Stimulated activated CD4-positive, alpha-beta T cell treated with anti-CD3 and anti-CD28 coated beads, Interleukin-1b, Interleukin-23, amount 100 ng/mL, for 48 hours (primary cell): ENCODE data around the gene SDF2L1.
A peak's percentile ranks its signal among the peaks of the same experiment; 100 is the strongest.
"Not testable (repeated sequence)": the region's sequence is repeated elsewhere in the genome, so short reads cannot be mapped to it uniquely, and the experiment has no call there.

Experiments used
- DNase-seq: peaks from one replicate; pipeline ENCODE4 v3.0.0-alpha.2; 2020

Gene SDF2L1

GRCh38 chr22:21637450-21637849 is 4.7 kb upstream of the SDF2L1 start:
- DNase-seq: not testable (repeated sequence)

DNA sequence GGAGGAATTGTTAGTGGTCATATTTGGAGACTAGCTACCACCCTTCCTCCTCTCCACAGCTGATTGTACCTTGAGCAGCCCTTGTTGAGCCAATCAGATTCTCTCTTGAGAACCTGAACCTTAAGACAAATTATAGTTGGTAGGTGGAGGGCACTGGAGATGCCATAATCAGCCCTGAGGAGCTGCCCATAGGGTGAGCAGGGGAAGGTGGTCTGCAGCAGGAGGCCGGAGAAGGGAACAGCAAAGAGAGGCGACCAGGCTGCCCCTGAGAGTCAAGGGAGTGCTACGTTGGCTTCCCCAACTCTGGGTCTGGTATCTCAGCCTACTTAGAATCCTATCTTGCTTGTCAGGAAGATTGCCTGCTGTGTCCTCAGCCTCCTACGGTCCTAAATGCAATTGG is 2.7 kb upstream of the SDF2L1 start:
- DNase-seq: no peak

- DNase-seq: no peak
Measured at GRCh38 chr22:21640810-21641209, 1.3 kb upstream of the SDF2L1 start.

DNA sequence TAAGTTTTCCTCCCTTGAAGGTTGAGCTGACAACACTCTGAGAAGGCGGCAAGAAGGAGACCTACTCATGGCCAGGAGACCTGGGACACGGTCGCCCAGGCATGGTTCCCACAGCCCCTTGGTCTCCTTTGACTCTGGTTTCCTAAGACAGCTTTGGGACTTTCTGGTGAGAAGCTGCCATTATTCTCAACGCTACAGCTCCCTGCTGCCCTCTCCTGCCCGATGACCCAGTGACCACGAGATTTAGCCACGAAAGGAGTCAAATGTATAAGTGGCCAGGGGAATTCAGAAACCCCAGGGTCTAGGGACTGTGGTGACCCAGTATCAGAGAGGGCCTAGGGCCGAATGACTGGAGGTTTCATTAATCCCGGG is 699 bp upstream of the SDF2L1 start:
- no peak for DNase-seq

GRCh38 chr22:21642584-21643448 is 714 bp downstream of the SDF2L1 start:
- peak; percentile 60 for DNase-seq

DNA sequence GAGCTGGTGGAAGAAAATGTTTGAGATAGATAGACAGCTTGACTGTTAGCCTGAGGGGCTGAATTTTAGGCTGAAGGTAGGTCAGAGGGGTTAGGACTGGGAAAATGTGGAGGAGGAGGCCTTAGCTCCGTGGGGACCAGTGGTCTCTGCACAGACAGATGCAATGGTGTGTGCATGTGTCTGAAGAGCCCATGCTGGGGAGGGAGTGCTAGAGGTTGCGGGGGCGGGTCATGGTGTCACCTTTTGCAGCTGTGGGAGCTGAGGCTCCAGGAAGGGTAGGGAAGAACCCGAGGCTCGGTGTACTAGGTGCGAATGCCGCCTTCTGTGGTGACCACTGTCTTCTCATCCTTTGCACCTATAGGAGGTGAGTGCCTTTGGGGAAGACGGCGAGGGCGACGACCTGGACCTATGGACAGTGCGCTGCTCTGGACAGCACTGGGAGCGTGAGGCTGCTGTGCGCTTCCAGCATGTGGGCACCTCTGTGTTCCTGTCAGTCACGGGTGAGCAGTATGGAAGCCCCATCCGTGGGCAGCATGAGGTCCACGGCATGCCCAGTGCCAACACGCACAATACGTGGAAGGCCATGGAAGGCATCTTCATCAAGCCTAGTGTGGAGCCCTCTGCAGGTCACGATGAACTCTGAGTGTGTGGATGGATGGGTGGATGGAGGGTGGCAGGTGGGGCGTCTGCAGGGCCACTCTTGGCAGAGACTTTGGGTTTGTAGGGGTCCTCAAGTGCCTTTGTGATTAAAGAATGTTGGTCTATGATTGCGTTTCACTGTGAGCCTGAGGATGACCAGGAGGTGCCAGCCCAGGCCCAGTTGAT is 1.6 kb downstream of the SDF2L1 start:
- DNase-seq: no peak

DNA sequence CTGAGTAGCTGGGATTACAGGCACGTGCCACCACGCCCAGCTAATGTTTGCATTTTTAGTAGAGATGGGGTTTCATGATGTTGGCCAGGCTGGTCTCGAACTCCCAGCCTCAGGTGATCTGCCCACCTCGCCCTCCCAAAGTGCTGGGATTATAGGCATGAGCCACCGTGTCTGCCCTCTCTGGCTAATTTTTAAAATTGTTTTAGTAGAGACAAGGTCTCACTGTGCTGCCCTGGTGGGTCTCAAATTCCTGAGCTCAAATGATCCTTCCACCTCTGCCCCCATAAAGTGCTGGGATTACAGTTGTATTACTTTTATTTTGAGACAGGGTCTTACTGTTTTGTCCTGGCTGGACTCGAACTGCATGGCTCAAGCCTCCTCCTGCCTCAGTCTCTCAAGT is 3.4 kb downstream of the SDF2L1 start:
- DNase-seq: not testable (repeated sequence)

DNA sequence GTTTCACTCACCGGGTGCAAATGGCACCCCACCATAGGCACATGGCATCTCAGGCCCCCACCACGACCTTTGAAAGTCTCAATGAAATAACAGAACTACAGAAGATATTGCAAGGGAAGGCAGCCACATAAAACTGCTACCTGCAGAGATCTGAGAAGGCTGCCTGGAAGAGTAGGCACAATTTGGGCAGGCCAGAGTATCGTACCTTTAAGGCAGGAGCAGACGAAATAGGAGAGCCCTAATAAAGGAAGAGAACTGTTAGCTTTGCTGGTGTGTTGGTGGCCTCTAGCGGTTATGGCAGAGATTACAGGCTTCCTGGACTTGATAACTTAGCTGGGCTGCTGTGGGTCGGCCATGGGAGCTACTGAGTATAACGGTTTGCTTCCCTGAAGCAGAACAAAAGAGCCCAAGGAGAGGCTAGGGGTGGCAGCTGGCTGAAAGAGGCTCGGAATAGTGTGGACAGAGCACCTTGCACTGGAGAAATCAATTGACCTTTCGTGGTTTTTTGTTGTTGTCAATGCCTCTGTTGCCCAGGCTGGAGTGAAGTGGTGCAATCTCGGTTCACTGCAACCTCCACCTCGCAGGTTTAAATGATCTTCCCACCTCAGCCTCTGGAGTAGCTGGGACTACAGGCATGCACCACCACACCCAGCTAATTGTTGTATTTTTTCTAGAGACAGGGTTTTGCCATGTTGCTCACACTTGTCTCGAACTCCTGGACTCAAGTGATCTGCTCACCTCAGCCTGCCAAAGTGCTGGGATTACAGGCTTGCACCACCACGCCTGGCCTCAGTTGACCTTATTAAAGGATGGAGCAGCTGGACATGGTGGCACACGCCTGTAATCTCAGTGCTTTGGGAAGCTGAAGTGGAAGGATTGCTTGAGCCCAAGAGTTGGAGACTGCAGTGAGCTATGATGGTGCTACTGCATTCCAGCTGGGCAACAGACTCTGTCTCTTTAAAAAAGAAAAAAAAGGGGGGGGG is 4.8 kb downstream of the SDF2L1 start:
- peak; percentile 79 for DNase-seq

- DNase-seq: no peak
Measured at GRCh38 chr22:21650280-21650679, 8.2 kb downstream of the SDF2L1 start.

GRCh38 chr22:21650823-21651520 is 8.9 kb downstream of the SDF2L1 start:
- DNase-seq: no peak

- no peak for DNase-seq
Measured at GRCh38 chr22:21651521-21652009, 9.5 kb downstream of the SDF2L1 start.

GRCh38 chr22:21652010-21652546 is 10.0 kb downstream of the SDF2L1 start:
- peak; percentile 91 for DNase-seq

DNA sequence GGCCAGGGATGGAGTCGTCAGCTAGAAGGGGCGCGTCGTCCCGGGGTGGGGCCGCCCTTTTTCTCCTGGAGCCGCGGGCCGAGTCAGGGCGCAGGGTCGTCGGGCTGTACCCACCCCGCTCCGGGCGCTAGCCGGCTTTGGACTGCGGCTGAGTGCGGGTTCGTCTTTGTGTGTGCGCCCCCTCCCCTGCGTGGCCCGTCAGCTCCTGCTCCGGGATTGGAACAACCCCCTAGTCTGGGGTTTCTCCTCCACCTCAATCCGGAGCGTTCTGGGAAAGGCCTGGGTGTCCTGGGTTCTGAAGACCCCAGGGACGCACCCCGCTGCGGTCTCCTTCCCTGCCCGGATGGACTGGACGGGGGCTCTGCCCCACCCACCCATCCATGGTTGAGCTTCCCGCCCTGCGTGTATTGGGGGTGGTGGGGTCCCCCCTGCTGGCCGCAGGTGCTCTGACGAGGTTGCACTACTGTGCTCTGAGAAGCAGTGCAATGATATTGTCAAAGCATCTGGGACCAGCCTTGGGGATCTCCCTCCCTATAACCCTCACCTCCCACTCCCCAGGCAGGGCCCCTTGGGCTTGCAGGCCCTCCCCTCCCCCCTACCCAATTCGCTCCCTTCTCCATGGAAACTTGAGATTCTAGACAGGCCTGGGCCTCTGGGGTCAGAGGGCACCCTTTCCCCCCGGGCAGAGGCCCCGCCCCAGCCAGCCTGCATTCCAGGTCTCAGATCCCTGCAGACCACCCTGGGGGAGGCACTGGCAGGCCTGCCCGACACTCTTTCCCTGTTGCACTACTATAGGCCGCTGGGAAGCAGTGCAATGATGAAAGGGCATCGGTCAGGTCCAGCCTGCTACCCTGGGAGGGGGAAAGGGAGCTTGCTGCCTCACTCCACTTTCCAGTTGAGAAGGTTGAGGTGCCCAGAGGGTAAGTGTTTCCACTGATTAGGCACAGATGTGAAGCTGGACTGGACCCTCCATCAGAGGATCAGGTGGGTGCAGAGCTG is 10.7 kb downstream of the SDF2L1 start:
- DNase-seq: no peak

GRCh38 chr22:21657020-21657359 is 14.9 kb downstream of the SDF2L1 start:
- DNase-seq: no peak

- peak; percentile 70 for DNase-seq
Measured at GRCh38 chr22:21657360-21658032, 15.4 kb downstream of the SDF2L1 start.

GRCh38 chr22:21659864-21660525 is 17.9 kb downstream of the SDF2L1 start:
- DNase-seq: no peak

DNA sequence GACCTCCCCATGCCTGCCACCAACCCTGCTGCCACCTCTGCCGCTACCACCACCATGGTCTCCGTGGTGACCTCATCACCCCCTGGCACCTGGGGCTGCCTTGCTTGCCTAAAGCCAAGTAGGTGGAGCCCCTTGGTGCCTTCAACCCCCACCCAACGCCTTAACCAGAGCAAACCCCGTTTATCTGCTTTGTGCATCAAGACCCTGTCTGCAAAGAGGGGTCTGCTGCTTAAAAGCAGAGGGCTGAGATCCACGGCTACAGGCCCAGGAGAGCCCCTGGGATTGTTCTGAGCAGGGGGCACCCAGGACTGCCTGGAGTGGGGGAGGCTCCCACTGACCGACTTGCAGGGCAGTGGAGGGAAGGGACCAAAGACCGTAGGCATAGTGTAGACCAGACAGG is 18.8 kb downstream of the SDF2L1 start:
- no peak for DNase-seq

GRCh38 chr22:21661991-21662390 is 19.9 kb downstream of the SDF2L1 start:
- no peak for DNase-seq

- DNase-seq: no peak
Measured at GRCh38 chr22:21663738-21664137, 21.6 kb downstream of the SDF2L1 start.
